Measurements from ENCODE around the gene CAPN2. TPM values are rescaled to one million over a fixed set of nuclear protein-coding genes. Genes with fewer than 3 reads are reported as not detected.

CAPN2 gene
- total RNA-seq, 1 donor from 2014 or later = 253 TPM

- intact Hi-C loops (cut with DNase I) = no loop called here
- peaks cover 97% of the 10 kb centered on the region for H3K4me1 ChIP-seq
These were observed 9.6 kb downstream of the CAPN2 start for GRCh38 chr1:223721658-223722607.

GRCh38 chr1:223723351-223723904 is 11.1 kb downstream of the CAPN2 start:
- Histone ChIP-seq H3K36me3 (peaks cover 60% of the 10 kb centered on the region), H3K9me3 (no peaks in the 10 kb centered on the region), H3K27ac (peak overlapping the region; percentile 53), H3K27me3 (ENCODE audit: low read depth) (no peaks in the 10 kb centered on the region), H3K4me3 (no peak overlapping the region), H3K4me1 (peaks cover 93% of the 10 kb centered on the region)
- TF ChIP-seq, protein P1, sequence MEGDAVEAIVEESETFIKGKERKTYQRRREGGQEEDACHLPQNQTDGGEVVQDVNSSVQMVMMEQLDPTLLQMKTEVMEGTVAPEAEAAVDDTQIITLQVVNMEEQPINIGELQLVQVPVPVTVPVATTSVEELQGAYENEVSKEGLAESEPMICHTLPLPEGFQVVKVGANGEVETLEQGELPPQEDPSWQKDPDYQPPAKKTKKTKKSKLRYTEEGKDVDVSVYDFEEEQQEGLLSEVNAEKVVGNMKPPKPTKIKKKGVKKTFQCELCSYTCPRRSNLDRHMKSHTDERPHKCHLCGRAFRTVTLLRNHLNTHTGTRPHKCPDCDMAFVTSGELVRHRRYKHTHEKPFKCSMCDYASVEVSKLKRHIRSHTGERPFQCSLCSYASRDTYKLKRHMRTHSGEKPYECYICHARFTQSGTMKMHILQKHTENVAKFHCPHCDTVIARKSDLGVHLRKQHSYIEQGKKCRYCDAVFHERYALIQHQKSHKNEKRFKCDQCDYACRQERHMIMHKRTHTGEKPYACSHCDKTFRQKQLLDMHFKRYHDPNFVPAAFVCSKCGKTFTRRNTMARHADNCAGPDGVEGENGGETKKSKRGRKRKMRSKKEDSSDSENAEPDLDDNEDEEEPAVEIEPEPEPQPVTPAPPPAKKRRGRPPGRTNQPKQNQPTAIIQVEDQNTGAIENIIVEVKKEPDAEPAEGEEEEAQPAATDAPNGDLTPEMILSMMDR (IDR thresholded peaks at IDR 0.05) = no peak
- no peak for ATAC-seq
- no peak for DNase-seq
- intact Hi-C loops (cut with DNase I) = no loop called here

More at GRCh38 chr1:223721658-223722607, 9.6 kb downstream of the CAPN2 start:
- ATAC-seq (no peak), DNase-seq (no peak)
- H3K27ac ChIP-seq = peak overlapping the region; percentile 82
- peaks cover 71% of the 10 kb centered on the region for H3K36me3 ChIP-seq
- H3K4me3 ChIP-seq = no peak overlapping the region
- H3K9me3 ChIP-seq = no peaks in the 10 kb centered on the region
- TF ChIP-seq, protein P1 (IDR thresholded peaks at IDR 0.05) = no peak
- no peaks in the 10 kb centered on the region for H3K27me3 ChIP-seq (ENCODE audit: low read depth)

DNA sequence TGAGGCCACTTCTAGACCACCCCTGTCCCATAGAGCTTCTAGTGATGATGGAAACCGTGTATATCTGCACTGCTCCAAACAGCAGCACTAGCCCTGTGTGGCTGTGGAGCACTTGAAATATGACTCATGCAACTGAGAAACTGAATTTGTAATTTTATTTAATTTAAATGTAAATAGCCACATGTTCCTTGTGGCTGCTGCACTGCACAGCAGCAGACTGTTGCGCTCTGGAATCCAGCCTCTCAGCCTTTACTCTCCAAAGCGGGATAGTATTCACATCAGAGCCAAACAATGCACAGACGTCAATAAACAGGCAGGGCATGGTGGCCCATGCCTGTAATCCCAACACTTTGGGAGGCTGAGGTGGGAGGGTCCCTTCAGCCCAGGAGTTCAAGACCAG is 12.0 kb downstream of the CAPN2 start:
- Histone ChIP-seq H3K4me1 (peaks cover 84% of the 10 kb centered on the region), H3K36me3 (peaks cover 57% of the 10 kb centered on the region), H3K9me3 (no peaks in the 10 kb centered on the region), H3K4me3 (no peak overlapping the region), H3K27me3 (ENCODE audit: low read depth) (no peaks in the 10 kb centered on the region), H3K27ac (peak overlapping the region; percentile 20)
- TF ChIP-seq, protein P1 (IDR thresholded peaks at IDR 0.05) = no peak
- ATAC-seq (no peak), DNase-seq (no peak)
- intact Hi-C loops (cut with DNase I) = no loop called here

DNA sequence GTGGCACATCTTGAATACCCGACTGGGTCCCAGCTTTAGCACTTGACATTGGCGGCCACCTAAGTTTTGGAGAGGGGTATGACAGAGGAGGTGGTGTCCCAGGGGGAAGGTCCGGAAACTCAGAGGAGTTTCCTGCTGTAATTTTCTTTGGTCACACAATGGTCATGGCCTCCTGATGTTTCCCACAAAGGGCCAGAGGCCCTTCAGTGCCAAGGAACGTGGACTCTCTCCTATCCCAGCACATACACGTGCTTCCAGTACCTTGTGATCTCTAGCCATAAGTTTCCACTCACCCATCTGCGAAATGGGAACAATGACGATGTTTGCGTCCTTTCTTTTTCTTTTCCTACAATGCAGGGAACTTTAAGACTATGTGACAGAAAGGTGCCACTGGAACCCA is 13.2 kb downstream of the CAPN2 start:
- H3K9me3 ChIP-seq = no peaks in the 10 kb centered on the region
- H3K27me3 ChIP-seq (ENCODE audit: low read depth) = no peaks in the 10 kb centered on the region
- TF ChIP-seq, protein P1 (IDR thresholded peaks at IDR 0.05) = no peak
- ATAC-seq (no peak), DNase-seq (no peak)
- peak overlapping the region; percentile 70 for H3K27ac ChIP-seq
- peaks cover 45% of the 10 kb centered on the region for H3K36me3 ChIP-seq
- H3K4me1 ChIP-seq = peaks cover 81% of the 10 kb centered on the region
- intact Hi-C loops (cut with DNase I) = no loop called here
- no peak overlapping the region for H3K4me3 ChIP-seq

DNA sequence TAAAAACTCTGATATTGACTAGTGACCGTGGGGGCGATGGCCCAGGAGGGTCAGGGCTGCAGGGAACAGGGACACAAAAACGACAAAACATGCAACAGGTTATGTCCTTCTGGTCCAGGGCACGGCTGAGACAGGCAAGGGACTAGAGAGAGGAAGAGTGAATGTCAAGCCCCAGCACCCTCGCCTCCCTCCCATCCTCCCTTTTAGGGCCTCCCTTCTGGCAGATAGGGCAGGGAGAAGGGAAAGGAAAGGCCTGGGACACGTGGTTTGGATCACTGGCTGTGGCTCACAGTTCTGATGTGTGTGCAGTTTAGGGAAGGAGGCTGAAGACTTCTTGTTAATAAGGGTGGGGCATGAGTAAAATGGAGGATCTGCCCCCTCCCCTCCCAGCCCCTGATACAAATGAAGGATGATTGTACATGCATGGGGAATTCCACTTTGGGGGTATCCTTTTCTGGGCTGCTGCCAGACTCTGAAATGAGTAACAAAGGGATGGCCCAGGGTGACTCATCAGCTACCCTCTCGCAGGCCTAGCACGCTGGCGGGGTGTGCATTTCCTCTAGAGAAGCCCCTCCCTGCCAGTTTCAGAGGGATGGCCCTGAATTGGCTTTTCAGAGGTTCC is 14.2 kb downstream of the CAPN2 start:
- H3K27ac ChIP-seq = peak overlapping the region; percentile 70
- intact Hi-C loops (cut with DNase I) = no loop called here
- no peaks in the 10 kb centered on the region for H3K27me3 ChIP-seq (ENCODE audit: low read depth)
- H3K9me3 ChIP-seq = no peaks in the 10 kb centered on the region
- peak; percentile 75 for DNase-seq
- H3K4me1 ChIP-seq = peaks cover 81% of the 10 kb centered on the region
- H3K36me3 ChIP-seq = peaks cover 43% of the 10 kb centered on the region
- H3K4me3 ChIP-seq = no peak overlapping the region
- TF ChIP-seq, protein P1 (IDR thresholded peaks at IDR 0.05) = no peak
- peak; percentile 76 to 81 for ATAC-seq

Data from lower lobe of right lung (tissue), 2 donors.